Epithelial cell of proximal tubule (primary cell): ENCODE measurements around the gene FRMD4B. TPM values are rescaled to one million over a fixed set of nuclear protein-coding genes. Genes with fewer than 3 reads are reported as not detected.

Source experiments
- DNase-seq: peaks from one replicate; pipeline ENCODE4 v3.0.0-alpha.2; 2011; ENCODE audit warnings: low read depth
- H3K4me3 ChIP-seq: 2 replicates; pipeline ENCODE4 v1.5.1; 2011; ENCODE audit warnings: low read depth, mild to moderate bottlenecking, low read length
- CTCF ChIP-seq: conservative IDR thresholded peaks from 2 replicates; pipeline ENCODE4 v1.5.1; 2012; ENCODE audit warnings: low read depth, mild to moderate bottlenecking, low read length
- total RNA-seq: library from RNA; depleted of rRNA; stranded (reverse); fragments of >200 nt; gene quantifications from 2 replicates; pipeline ENCODE4 v1.2.3, GENCODE V29; 2015

FRMD4B gene
- total RNA-seq, 1 donor from 2014 or later, result 21.7 TPM

GRCh38 chr3:69413551-69414207 is 27.8 kb upstream of the FRMD4B start:
- H3K4me3 ChIP-seq, result no peak overlapping the region
- no peak for TF ChIP-seq CTCF
- no peak for DNase-seq

DNA sequence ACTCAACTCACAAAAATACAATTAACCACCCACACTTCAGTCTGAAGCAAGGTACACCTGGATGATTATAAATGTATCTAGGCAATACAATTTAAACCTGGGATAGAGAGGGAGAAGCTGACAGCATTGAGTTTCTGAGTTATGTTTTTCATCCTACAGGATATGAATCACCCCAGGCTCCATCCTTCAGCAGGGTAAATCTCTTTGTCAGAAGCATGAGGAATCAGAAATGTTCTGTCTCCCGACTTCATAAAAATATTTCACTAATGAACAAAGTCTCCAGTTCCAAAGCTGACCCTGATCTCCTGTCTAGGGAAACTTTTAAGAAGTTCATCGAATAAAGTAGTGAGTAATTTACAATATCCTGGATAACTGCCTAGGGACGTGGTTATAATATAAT is 25.5 kb upstream of the FRMD4B start:
- no peak for DNase-seq
- H3K4me3 ChIP-seq, result no peak overlapping the region
- TF ChIP-seq CTCF, result no peak

GRCh38 chr3:69410301-69410700 is 24.4 kb upstream of the FRMD4B start:
- TF ChIP-seq CTCF, result peak; percentile 92
- H3K4me3 ChIP-seq, result no peak overlapping the region
- no peak for DNase-seq

DNA sequence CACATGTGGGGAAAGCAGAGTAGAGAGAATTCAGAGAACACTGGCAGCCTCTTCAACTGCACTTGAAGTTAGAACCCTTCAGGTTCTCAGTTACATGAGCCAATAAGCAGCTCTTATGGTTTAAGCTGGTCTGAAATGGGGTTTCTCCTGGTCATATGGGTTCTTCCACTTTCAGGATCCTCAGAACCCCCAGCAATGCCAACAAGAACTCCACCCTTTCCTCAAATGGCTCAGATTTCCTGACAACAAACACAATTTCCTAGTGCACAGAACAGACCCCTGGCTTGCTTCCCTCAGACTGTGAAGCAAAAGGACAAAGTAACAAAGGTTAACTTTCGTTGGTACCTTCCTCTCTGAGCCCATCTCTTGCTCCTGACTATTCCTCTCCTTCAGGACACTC is 23.9 kb upstream of the FRMD4B start:
- no peak overlapping the region for H3K4me3 ChIP-seq
- no peak for DNase-seq
- TF ChIP-seq CTCF, result no peak

- H3K4me3 ChIP-seq, result no peak overlapping the region
- no peak for DNase-seq
- TF ChIP-seq CTCF, result no peak
Observed at GRCh38 chr3:69409011-69409410, 23.1 kb upstream of the FRMD4B start.

GRCh38 chr3:69408542-69408941 is 22.7 kb upstream of the FRMD4B start:
- TF ChIP-seq CTCF, result no peak
- no peak overlapping the region for H3K4me3 ChIP-seq
- DNase-seq, result no peak

GRCh38 chr3:69407908-69408307 is 22.0 kb upstream of the FRMD4B start:
- DNase-seq, result no peak
- no peak overlapping the region for H3K4me3 ChIP-seq
- no peak for TF ChIP-seq CTCF
